ENCODE data around the gene BORCS5. TPM values are rescaled to one million over a fixed set of nuclear protein-coding genes. Genes with fewer than 3 reads are reported as not detected.

Gene BORCS5
- total and polyA plus RNA-seq, 7 donors, result 4.3 to 13.3 (median 11.0) TPM

GRCh38 chr12:12453635-12454034, 96.8 kb downstream of the BORCS5 start:
- no peak for ATAC-seq
- WGBS, 3 donors, result 97 to 100% (median 100%) methylated on average over 1 of the region's 1 CpG

GRCh38 chr12:12454315-12454714, 97.4 kb downstream of the BORCS5 start:
- TF ChIP-seq CTCF (IDR thresholded peaks at IDR 0.05), result no peak
- ATAC-seq (no peak), DNase-seq (no peak)
- no peaks in the 10 kb centered on the region for H3K27me3 ChIP-seq (ENCODE audit: insufficient read depth in 3 of 3, low read length in 2 of 3)
- H3K4me3 ChIP-seq, result no peak overlapping the region
- intact Hi-C loops (cut with DNase I), result no loop called here
- H3K36me3 ChIP-seq (ENCODE audit: insufficient read depth in 1 of 2, low read depth in 1 of 2), result no peaks in the 10 kb centered on the region
- no peak overlapping the region for H3K27ac ChIP-seq
- no peaks in the 10 kb centered on the region for H3K4me1 ChIP-seq
- H3K9me3 ChIP-seq, result no peaks in the 10 kb centered on the region

More at GRCh38 chr12:12453635-12454034, 96.8 kb downstream of the BORCS5 start:
- no peaks in the 10 kb centered on the region for H3K4me1 ChIP-seq
- H3K27me3 ChIP-seq (ENCODE audit: insufficient read depth in 3 of 3, low read length in 2 of 3), result no peaks in the 10 kb centered on the region
- no peak overlapping the region for H3K27ac ChIP-seq
- no peak for DNase-seq
- intact Hi-C loops (cut with DNase I), result no loop called here
- no peak overlapping the region for H3K4me3 ChIP-seq
- TF ChIP-seq CTCF (IDR thresholded peaks at IDR 0.05), result no peak
- H3K9me3 ChIP-seq, result no peaks in the 10 kb centered on the region
- H3K36me3 ChIP-seq (ENCODE audit: insufficient read depth in 1 of 2, low read depth in 1 of 2), result no peaks in the 10 kb centered on the region

GRCh38 chr12:12456637-12457036, 99.8 kb downstream of the BORCS5 start:
- 84 to 92% (median 86%) methylated on average over 5 of the region's 5 CpGs for WGBS, 3 donors
- H3K9me3 ChIP-seq, result no peaks in the 10 kb centered on the region
- ATAC-seq (no peak), DNase-seq (no peak)
- no peaks in the 10 kb centered on the region for H3K36me3 ChIP-seq (ENCODE audit: insufficient read depth in 1 of 2, low read depth in 1 of 2)
- TF ChIP-seq CTCF (IDR thresholded peaks at IDR 0.05), result no peak
- intact Hi-C loops (cut with DNase I), result no loop called here
- H3K4me3 ChIP-seq, result no peak overlapping the region
- H3K27ac ChIP-seq, result no peak overlapping the region
- no peaks in the 10 kb centered on the region for H3K4me1 ChIP-seq
- no peaks in the 10 kb centered on the region for H3K27me3 ChIP-seq (ENCODE audit: insufficient read depth in 3 of 3, low read length in 2 of 3)

GRCh38 chr12:12460935-12461922, 104.4 kb downstream of the BORCS5 start:
- 89 to 92% (median 92%) methylated on average over 8 of the region's 8 CpGs for WGBS, 3 donors
- H3K36me3 ChIP-seq (ENCODE audit: insufficient read depth in 1 of 2, low read depth in 1 of 2), result peaks cover 0 to 12% of the 10 kb centered on the region in 2 donors
- TF ChIP-seq CTCF (IDR thresholded peaks at IDR 0.05), result no peak
- ATAC-seq (no peak), DNase-seq (no peak)
- no peak overlapping the region for H3K4me3 ChIP-seq
- H3K9me3 ChIP-seq, result no peaks in the 10 kb centered on the region
- no peaks in the 10 kb centered on the region for H3K4me1 ChIP-seq
- no peak overlapping the region for H3K27ac ChIP-seq
- H3K27me3 ChIP-seq (ENCODE audit: insufficient read depth in 3 of 3, low read length in 2 of 3), result no peaks in the 10 kb centered on the region
- intact Hi-C loops (cut with DNase I), result no loop called here

All from psoas muscle (tissue), 8 donors.